HEK293T (cell line): Measurements from ENCODE around the gene MTHFD1.

Experiments
- CTCF ChIA-PET: fragments of 350-600 bp; formaldehyde crosslinking; extraction: SDS; loops from one replicate; lab custom pipeline; 2021; ENCODE audit warnings: antibody characterized with exemption, inconsistent platforms; lab: Yijun Ruan, JAX
- POLR2A ChIA-PET: fragments of 350-600 bp; formaldehyde crosslinking; extraction: SDS; loops from one replicate; lab custom pipeline; 2020; ENCODE audit warnings: antibody characterized with exemption, inconsistent platforms; lab: Yijun Ruan, JAX
- DNase-seq: peaks from one replicate; pipeline ENCODE4 v3.0.0; 2012; ENCODE audit warnings: mixed read lengths; ENCODE audit errors: extremely low spot score
- ARNT ChIP-seq: fragments of 450-650 bp; IDR thresholded peaks from 2 replicates; pipeline ENCODE4 v1.6.1; 2017; ENCODE audit warnings: mild to moderate bottlenecking
- BHLHE40 ChIP-seq: fragments of 450-650 bp; IDR thresholded peaks from 2 replicates; pipeline ENCODE4 v1.6.1; 2016; ENCODE audit warnings: mild to moderate bottlenecking, moderate library complexity, borderline replicate concordance
- CTBP1 ChIP-seq: fragments of 450-650 bp; IDR thresholded peaks from 2 replicates; pipeline ENCODE4 v1.6.1; 2016; ENCODE audit warnings: borderline replicate concordance
- ELF4 ChIP-seq: fragments of 450-650 bp; IDR thresholded peaks from 2 replicates; pipeline ENCODE4 v1.6.1; 2017; ENCODE audit warnings: antibody characterized with exemption
- FOXA1 ChIP-seq: fragments of 450-650 bp; IDR thresholded peaks from 2 replicates; pipeline ENCODE4 v1.6.1; 2016; ENCODE audit warnings: mild to moderate bottlenecking
- FOXK2 ChIP-seq: fragments of 450-650 bp; IDR thresholded peaks from 2 replicates; pipeline ENCODE4 v1.6.1; 2016; ENCODE audit warnings: mild to moderate bottlenecking
- FOXM1 ChIP-seq: fragments of 450-650 bp; IDR thresholded peaks from 2 replicates; pipeline ENCODE4 v1.6.1; 2017; ENCODE audit warnings: mild to moderate bottlenecking, borderline replicate concordance
- HDGF ChIP-seq: fragments of 450-650 bp; IDR thresholded peaks from 2 replicates; pipeline ENCODE4 v1.6.1; 2017; ENCODE audit warnings: antibody characterized with exemption, borderline replicate concordance
- L3MBTL2 ChIP-seq: fragments of 450-650 bp; conservative IDR thresholded peaks from 2 replicates; pipeline ENCODE4 v1.6.1; 2016; ENCODE audit warnings: mild to moderate bottlenecking
- LEF1 ChIP-seq: fragments of 450-650 bp; IDR thresholded peaks from 2 replicates; pipeline ENCODE4 v1.6.1; 2017; ENCODE audit warnings: mild to moderate bottlenecking, borderline replicate concordance
- NFRKB ChIP-seq: fragments of 450-650 bp; IDR thresholded peaks from 2 replicates; pipeline ENCODE4 v1.6.1; 2016; ENCODE audit warnings: mild to moderate bottlenecking, moderate library complexity
- SP1 ChIP-seq: fragments of 450-650 bp; IDR thresholded peaks from 2 replicates; pipeline ENCODE4 v1.6.1; 2017
- SUZ12 ChIP-seq: fragments of 450-650 bp; IDR thresholded peaks from 2 replicates; pipeline ENCODE4 v1.6.1; 2016; ENCODE audit warnings: mild to moderate bottlenecking
- TARDBP ChIP-seq: fragments of 450-650 bp; IDR thresholded peaks from 2 replicates; pipeline ENCODE4 v1.6.1; 2016
- ZNF384 ChIP-seq: fragments of 450-650 bp; IDR thresholded peaks from 2 replicates; pipeline ENCODE4 v1.6.1; 2016
- TF ChIP-seq, protein P1 (sequence below): fragments of 450-650 bp; IDR thresholded peaks from 2 replicates; pipeline ENCODE4 v1.6.1; 2016

Gene MTHFD1

DNA sequence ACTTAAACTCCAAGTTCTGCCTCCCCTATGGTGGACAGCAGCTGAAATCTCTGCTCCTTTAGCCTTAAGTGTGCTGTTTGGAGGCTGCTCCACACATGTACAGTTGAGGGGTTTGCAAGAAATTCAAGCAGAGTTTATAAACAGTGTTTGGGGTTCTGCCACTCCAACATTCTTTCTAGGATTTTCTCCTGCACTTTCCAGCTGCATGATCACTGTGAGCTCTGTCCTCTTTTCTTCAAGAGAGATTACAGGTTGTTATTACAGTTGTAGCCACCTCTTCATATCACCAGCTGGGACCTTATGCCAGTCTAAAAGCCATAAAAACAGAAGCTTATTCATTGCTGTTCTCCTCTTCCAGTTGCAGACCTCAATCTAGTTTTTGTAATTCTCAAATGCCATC lies 107.1 kb downstream of the MTHFD1 start:
- no peak for TF ChIP-seq TARDBP
- TF ChIP-seq SUZ12 = no peak
- TF ChIP-seq NFRKB = no peak
- TF ChIP-seq BHLHE40 = no peak
- TF ChIP-seq, protein P1, sequence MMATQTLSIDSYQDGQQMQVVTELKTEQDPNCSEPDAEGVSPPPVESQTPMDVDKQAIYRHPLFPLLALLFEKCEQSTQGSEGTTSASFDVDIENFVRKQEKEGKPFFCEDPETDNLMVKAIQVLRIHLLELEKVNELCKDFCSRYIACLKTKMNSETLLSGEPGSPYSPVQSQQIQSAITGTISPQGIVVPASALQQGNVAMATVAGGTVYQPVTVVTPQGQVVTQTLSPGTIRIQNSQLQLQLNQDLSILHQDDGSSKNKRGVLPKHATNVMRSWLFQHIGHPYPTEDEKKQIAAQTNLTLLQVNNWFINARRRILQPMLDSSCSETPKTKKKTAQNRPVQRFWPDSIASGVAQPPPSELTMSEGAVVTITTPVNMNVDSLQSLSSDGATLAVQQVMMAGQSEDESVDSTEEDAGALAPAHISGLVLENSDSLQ = no peak
- no peak for TF ChIP-seq L3MBTL2
- TF ChIP-seq ZNF384 = no peak
- TF ChIP-seq FOXA1 = no peak
- no peak for TF ChIP-seq ELF4
- no peak for TF ChIP-seq HDGF
- TF ChIP-seq FOXK2 = no peak
- TF ChIP-seq SP1 = no peak
- no peak for TF ChIP-seq ARNT
- no peak for TF ChIP-seq FOXM1
- TF ChIP-seq CTBP1 = no peak
- no peak for TF ChIP-seq LEF1
- POLR2A ChIA-PET = interaction anchor here (1.4 kb wide), 2 partner anchors 9 to 10 kb away, joined by 3 to 7 read pairs; partner anchors contain the start of gene ZBTB1

DNA sequence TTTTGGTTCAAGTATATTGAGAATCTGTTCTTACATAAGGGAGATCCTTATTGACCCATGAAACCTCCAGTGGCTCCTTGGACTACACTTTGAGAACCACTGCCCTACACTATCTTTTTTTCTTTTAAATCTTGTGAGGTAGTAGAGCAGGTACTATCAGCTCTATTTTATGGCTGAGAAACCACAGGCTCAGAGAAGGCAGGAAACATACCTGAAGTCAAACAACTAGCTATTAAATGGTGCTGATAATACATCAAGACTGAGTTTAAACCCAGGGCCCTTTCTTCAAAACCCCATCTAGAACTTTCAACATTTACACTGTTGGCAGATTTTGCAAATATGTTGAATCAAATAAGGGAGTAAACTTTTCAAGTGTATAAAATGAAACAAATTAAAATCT lies 108.6 kb downstream of the MTHFD1 start:
- DNase-seq = no peak
- ChIA-PET POLR2A (interaction anchor here (1.2 kb wide), 1 partner anchor 855 kb away, joined by 3 read pairs; the partner anchor contains the start of gene WDR89), CTCF (interaction anchor here (0.6 to 0.8 kb wide), 2 partner anchors 14 to 18 kb away, joined by 3 read pairs; no protein-coding TSS in a partner anchor)
- TF ChIP-seq L3MBTL2 (no peak), TARDBP (no peak), HDGF (no peak), CTBP1 (no peak), NFRKB (no peak), BHLHE40 (no peak), FOXA1 (no peak), ZNF384 (no peak), SP1 (no peak), FOXM1 (no peak), ARNT (no peak), ELF4 (no peak), SUZ12 (no peak), LEF1 (no peak), FOXK2 (no peak)
- TF ChIP-seq, protein P1 = no peak

More for the DNA sequence above, 107.1 kb downstream of the MTHFD1 start:
- no peak for DNase-seq
- CTCF ChIA-PET = no interaction called here

DNA sequence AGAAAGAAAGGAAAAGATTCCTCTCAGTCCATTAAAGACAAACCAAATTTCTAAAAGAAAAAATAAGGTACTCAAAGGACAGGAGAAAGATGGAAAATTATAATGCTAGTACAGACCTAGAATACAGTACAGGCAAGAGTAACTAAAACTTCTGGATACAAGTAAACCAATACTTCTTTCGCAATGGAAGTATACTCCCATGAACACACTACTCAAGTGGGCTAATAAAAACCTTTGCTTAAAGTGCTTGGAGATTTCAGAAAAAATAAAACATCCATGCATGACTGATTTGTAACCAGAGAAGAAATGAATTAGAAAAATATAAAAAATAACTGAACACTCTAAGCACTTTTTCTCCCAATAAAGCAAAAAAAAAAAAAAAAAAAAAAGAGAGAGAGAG lies 111.9 kb downstream of the MTHFD1 start:
- CTCF ChIA-PET = interaction anchor here (2.6 kb wide), 1 partner anchor 11 kb away, joined by 11 read pairs; no protein-coding TSS in a partner anchor
- POLR2A ChIA-PET = interaction anchor here (3.7 kb wide), 1 partner anchor 162 kb away, joined by 17 read pairs; no protein-coding TSS in a partner anchor
- peak; percentile 85; the same call in 1 of the 2 replicates for TF ChIP-seq ZNF384
- TF ChIP-seq, protein P1 = no peak

DNA sequence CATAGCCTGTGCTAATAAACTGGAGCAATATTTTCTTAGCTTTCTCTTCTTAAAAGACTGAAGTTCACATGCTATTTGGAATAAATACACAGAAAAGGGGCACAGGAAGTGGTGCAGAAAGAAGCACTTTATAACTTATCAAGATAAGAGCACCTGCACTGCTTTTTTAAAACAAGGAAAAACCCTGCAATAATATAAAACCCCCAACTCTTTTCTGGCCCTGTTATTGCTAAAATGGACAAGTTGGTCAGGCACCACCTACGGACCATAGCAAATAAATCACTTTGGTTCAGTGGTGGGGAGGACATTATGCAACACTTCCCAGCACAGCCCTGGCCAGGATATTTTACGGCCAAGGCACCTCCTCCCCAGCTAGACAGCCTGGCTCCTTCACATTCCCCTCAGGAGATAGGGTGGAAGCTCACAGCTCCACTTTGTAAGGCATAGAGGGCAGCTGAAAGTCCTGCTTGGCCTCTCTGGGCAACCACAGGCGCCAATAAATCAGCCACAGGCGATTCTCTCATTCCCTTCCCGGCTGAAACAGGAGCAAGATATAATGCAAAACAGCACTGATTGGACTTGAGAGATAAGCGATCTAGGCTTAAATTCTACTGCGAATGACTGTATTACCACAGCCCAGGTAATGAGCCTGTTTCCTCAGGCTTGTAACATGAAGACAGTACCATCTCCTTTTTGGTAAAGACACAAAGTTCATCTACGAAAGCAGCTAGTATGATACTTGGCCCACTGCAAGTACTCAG lies 113.4 kb downstream of the MTHFD1 start:
- peak; percentile 64 for DNase-seq
- ChIA-PET POLR2A (interaction anchor here (0.7 to 3.7 kb wide), 9 partner anchors 9 to 163 kb away, joined by 3 to 17 read pairs (median 4); partner anchors contain the start of gene MTHFD1), CTCF (interaction anchor here (0.5 to 2.6 kb wide), 4 partner anchors 8 to 130 kb away, joined by 3 to 11 read pairs (median 3); no protein-coding TSS in a partner anchor)
- TF ChIP-seq, protein P1 = peak; percentile 92
- TF ChIP-seq CTBP1 (peak; percentile 19; the same call in 1 of the 2 replicates), ZNF384 (no peak)

More for the DNA sequence above, 111.9 kb downstream of the MTHFD1 start:
- DNase-seq = no peak

DNA sequence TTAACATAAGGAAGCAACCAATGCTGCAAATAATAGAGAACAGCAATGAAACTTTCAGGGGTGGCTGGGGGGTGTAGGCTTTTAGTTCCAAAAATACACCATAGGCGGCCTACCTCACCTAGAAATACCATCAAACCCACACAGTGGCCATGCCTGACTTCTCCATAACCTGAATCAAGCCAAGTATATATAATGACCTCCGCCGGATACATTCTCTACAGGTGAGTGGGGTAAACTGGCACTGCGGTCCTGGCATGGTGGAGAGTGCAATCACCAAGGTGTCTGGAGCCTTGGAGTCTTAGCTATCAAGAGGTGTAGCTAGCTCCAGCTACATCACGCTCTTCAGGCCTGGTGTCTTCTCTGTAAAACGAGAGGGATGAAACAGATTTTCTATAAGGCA lies 114.3 kb downstream of the MTHFD1 start:
- DNase-seq = no peak
- ChIA-PET POLR2A (interaction anchor here (0.8 to 3.7 kb wide), 12 partner anchors 8 to 164 kb away, joined by 3 to 17 read pairs (median 4); partner anchors contain the start of genes HSPA2 and MTHFD1), CTCF (interaction anchor here (0.9 to 2.6 kb wide), 3 partner anchors 9 to 137 kb away, joined by 3 to 11 read pairs (median 5); no protein-coding TSS in a partner anchor)
- TF ChIP-seq SP1 = no peak
